CD4-positive, CD25-positive, alpha-beta regulatory T cell (primary cell): Measurements from ENCODE around the gene RPS13. TPM values are rescaled to one million over a fixed set of nuclear protein-coding genes. Genes with fewer than 3 reads are reported as not detected.
"Not testable (repeated sequence)": the region's sequence is repeated elsewhere in the genome, so short reads cannot be mapped to it uniquely, and the experiment has no call there.

Source experiments
- ATAC-seq, 2 donors: fragments of 150-1000 bp; cut with Tn5 transposase; one replicate each; pipeline ENCODE4 v1.10.0; 2021; ENCODE audit warnings: low read depth in 2 of 2, moderate number of reproducible peaks in 2 of 2, moderate library complexity in 1 of 2
- DNase-seq, 3 donors: peaks; one replicate each; pipeline versions ENCODE4 v3.0.0 to v3.0.0-alpha.2; 2012 to 2022; ENCODE audit warnings: mixed read lengths in 1 of 3
- H3K27ac ChIP-seq: one replicate; pipeline ENCODE4 v1.7.0; 2013; ENCODE audit warnings: mild to moderate bottlenecking, low read length; ENCODE audit not compliant: insufficient read depth, poor library complexity, severe bottlenecking
- H3K27me3 ChIP-seq: one replicate; pipeline ENCODE4 v1.7.0; 2013; ENCODE audit warnings: low read length; ENCODE audit not compliant: control insufficient read depth, insufficient read depth
- H3K36me3 ChIP-seq: one replicate; pipeline ENCODE4 v1.7.0; 2013; ENCODE audit warnings: mild to moderate bottlenecking, low read length, moderate library complexity; ENCODE audit not compliant: control insufficient read depth, insufficient read depth
- H3K4me1 ChIP-seq: 2 replicates; pipeline ENCODE4 v1.7.0; 2013; ENCODE audit warnings: mild to moderate bottlenecking, low read length; ENCODE audit not compliant: insufficient read depth, control insufficient read depth, poor library complexity, severe bottlenecking
- H3K4me3 ChIP-seq: one replicate; pipeline ENCODE4 v1.7.0; 2013; ENCODE audit warnings: low read depth, mild to moderate bottlenecking, low read length, moderate library complexity
- H3K9me3 ChIP-seq, 2 experiments: 1 replicate in 1 of 2; 2 replicates in 1 of 2; pipeline ENCODE4 v1.7.0; 2013; ENCODE audit warnings: low read length in 2 of 2, mild to moderate bottlenecking in 1 of 2, moderate library complexity in 1 of 2; ENCODE audit not compliant: control insufficient read depth in 2 of 2
- H3K27ac Mint-ChIP-seq, 3 donors: one replicate each; pipeline ENCODE4 v1.8.0; 2020 to 2022; ENCODE audit warnings: mild to moderate bottlenecking in 3 of 3, mixed read lengths in 3 of 3, moderate library complexity in 2 of 3
- H3K27me3 Mint-ChIP-seq: one replicate; pipeline ENCODE4 v1.8.0; 2022; ENCODE audit warnings: mild to moderate bottlenecking, mixed read lengths
- H3K36me3 Mint-ChIP-seq: one replicate; pipeline ENCODE4 v1.8.0; 2020; ENCODE audit warnings: mixed read lengths
- H3K4me1 Mint-ChIP-seq, 4 donors: one replicate each; pipeline ENCODE4 v1.8.0; 2020 to 2022; ENCODE audit warnings: mixed read lengths in 4 of 4, mild to moderate bottlenecking in 1 of 4
- H3K4me3 Mint-ChIP-seq, 4 donors: one replicate each; pipeline ENCODE4 v1.8.0; 2020 to 2022; ENCODE audit warnings: mild to moderate bottlenecking in 4 of 4, mixed read lengths in 4 of 4, moderate library complexity in 3 of 4
- H3K9me3 Mint-ChIP-seq, 7 donors: one replicate each; pipeline ENCODE4 v1.8.0; 2020 to 2022; ENCODE audit warnings: mixed read lengths in 7 of 7, mild to moderate bottlenecking in 3 of 7, moderate library complexity in 2 of 7
- polyA plus RNA-seq, 4 donors: library from polyadenylated mRNA; unstranded; fragments of 300-500 nt; fragmentation: Illumina TruSeq; gene quantifications; one replicate each; pipeline ENCODE4 v1.2.3, GENCODE V29; 2021
- total RNA-seq: library from RNA; stranded (reverse); gene quantifications from one replicate; pipeline ENCODE4 v1.2.3, GENCODE V29; 2022

The RPS13 gene
- total and polyA plus RNA-seq, 5 donors from 2014 or later: 1,120 to 2,526 (median 1,842) TPM

GRCh38 chr11:17098658-17099057 lies 21.2 kb upstream of the RPS13 start:
- Mint-ChIP-seq H3K36me3 (peaks cover 16% of the 10 kb centered on the region), H3K27ac (no peak overlapping the region), H3K4me3 (no peak overlapping the region), H3K27me3 (no peaks in the 10 kb centered on the region), H3K4me1 (peaks cover 0 to 3% (median 0%) of the 10 kb centered on the region in 4 donors), H3K9me3 (no peaks in the 10 kb centered on the region)
- peaks cover 34% of the 10 kb centered on the region for H3K36me3 ChIP-seq
- no peak overlapping the region for H3K4me3 ChIP-seq
- DNase-seq: no peak
- no peak for ATAC-seq
- no peaks in the 10 kb centered on the region for H3K4me1 ChIP-seq
- no peak overlapping the region for H3K27ac ChIP-seq
- H3K27me3 ChIP-seq: no peaks in the 10 kb centered on the region
- no peaks in the 10 kb centered on the region for H3K9me3 ChIP-seq

- no peaks in the 10 kb centered on the region for H3K4me1 ChIP-seq
- no peaks in the 10 kb centered on the region for H3K27me3 ChIP-seq
- Mint-ChIP-seq H3K9me3 (no peaks in the 10 kb centered on the region), H3K27ac (peak overlapping the region in 2 of 3 donors; percentile 15 to 45), H3K36me3 (peaks cover 16% of the 10 kb centered on the region), H3K4me1 (peaks cover 0 to 3% (median 0%) of the 10 kb centered on the region in 4 donors), H3K27me3 (no peaks in the 10 kb centered on the region), H3K4me3 (no peak overlapping the region)
- H3K4me3 ChIP-seq: no peak overlapping the region
- DNase-seq: no peak
- ATAC-seq: no peak
- peaks cover 35% of the 10 kb centered on the region for H3K36me3 ChIP-seq
- H3K27ac ChIP-seq: no peak overlapping the region
- H3K9me3 ChIP-seq: no peaks in the 10 kb centered on the region
Measured at GRCh38 chr11:17098038-17098437, 20.6 kb upstream of the RPS13 start.

GRCh38 chr11:17085976-17086375 lies 8.5 kb upstream of the RPS13 start:
- H3K9me3 Mint-ChIP-seq, H3K27me3 Mint-ChIP-seq, H3K27ac Mint-ChIP-seq, H3K27ac ChIP-seq, H3K4me1 Mint-ChIP-seq, H3K4me3 ChIP-seq, H3K27me3 ChIP-seq, ATAC-seq, DNase-seq, H3K4me1 ChIP-seq, H3K4me3 Mint-ChIP-seq, H3K9me3 ChIP-seq: not testable (repeated sequence)
- H3K36me3 Mint-ChIP-seq: peaks cover 10% of the 10 kb centered on the region
- peaks cover 26% of the 10 kb centered on the region for H3K36me3 ChIP-seq

DNA sequence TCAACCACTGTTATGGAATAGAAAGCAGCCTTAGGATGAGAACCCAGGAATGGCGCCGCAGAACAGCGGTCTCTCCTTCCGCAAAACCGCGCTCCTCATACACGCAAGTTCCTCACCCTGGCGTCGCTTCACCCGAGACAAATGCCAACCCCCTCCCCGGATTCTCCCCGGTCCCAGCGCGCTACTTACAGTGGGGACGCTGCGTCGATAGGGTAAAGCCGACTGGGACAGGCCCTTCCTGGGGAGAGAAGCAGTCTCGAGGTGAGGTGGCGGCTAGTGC lies 287 bp downstream of the RPS13 start:
- H3K36me3 Mint-ChIP-seq: peaks cover 24% of the 10 kb centered on the region
- Histone ChIP-seq H3K4me1 (peaks cover 25% of the 10 kb centered on the region), H3K4me3 (peak overlapping the region; percentile 97), H3K9me3 (no peaks in the 10 kb centered on the region), H3K27me3 (no peaks in the 10 kb centered on the region), H3K27ac (peak overlapping the region; percentile 86), H3K36me3 (peaks cover 30% of the 10 kb centered on the region)
- peak overlapping the region; percentile 95 to 99 (median 98) for H3K4me3 Mint-ChIP-seq
- DNase-seq (no peak), ATAC-seq (peak; percentile 22 to 28)
- H3K27me3 Mint-ChIP-seq: no peaks in the 10 kb centered on the region
- peaks cover 21 to 59% (median 32%) of the 10 kb centered on the region in 4 donors for H3K4me1 Mint-ChIP-seq
- H3K27ac Mint-ChIP-seq: peak overlapping the region; percentile 92 to 99 (median 98)
- H3K9me3 Mint-ChIP-seq: no peaks in the 10 kb centered on the region

DNA sequence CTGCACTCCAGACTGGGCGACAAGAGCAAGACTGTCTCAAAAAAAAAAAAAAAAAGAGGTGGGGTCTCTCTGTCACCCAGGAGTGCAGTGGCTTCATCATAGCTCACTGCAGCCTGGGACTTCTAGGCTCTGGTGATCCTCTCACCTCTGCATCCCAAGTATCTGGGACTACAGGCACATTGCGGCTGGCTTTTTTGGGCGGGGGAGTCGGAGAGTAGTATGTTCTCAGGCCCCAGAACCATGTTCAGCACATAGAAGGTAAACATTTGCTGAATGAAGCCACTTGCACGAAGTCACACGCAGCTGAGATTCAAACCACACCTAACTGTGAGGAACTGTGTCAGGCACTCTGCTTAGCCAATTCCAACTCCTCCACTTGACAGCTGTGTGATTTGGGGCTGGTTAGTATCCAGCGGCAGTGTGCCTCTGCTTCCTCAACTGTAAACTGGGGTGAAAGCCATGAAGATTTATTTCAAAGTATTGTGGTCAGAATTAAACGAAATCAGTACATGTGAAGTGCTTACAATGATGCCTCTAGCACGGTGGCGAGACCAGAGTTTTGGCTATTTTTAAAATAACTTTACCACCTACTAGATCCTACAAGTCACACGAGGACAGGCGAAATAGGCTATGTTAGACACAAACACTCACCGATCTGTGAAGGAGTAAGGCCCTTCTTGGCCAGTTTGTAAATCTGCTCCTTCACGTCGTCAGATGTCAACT lies 789 bp downstream of the RPS13 start:
- Mint-ChIP-seq H3K27me3 (no peaks in the 10 kb centered on the region), H3K36me3 (peaks cover 24% of the 10 kb centered on the region), H3K4me3 (peak overlapping the region; percentile 95 to 99 (median 98)), H3K4me1 (peaks cover 21 to 59% (median 32%) of the 10 kb centered on the region in 4 donors), H3K27ac (peak overlapping the region; percentile 92 to 99 (median 98)), H3K9me3 (no peaks in the 10 kb centered on the region)
- peaks cover 25% of the 10 kb centered on the region for H3K4me1 ChIP-seq
- peaks cover 30% of the 10 kb centered on the region for H3K36me3 ChIP-seq
- no peaks in the 10 kb centered on the region for H3K27me3 ChIP-seq
- H3K4me3 ChIP-seq: peak overlapping the region; percentile 97
- no peaks in the 10 kb centered on the region for H3K9me3 ChIP-seq
- DNase-seq: peak in 1 of 3 donors; percentile 19
- H3K27ac ChIP-seq: peak overlapping the region; percentile 86
- ATAC-seq: no peak

GRCh38 chr11:17075506-17075905 lies 2.0 kb downstream of the RPS13 start:
- H3K27me3 Mint-ChIP-seq: no peaks in the 10 kb centered on the region
- Histone ChIP-seq H3K27ac (peak overlapping the region; percentile 60), H3K36me3 (peaks cover 30% of the 10 kb centered on the region), H3K4me1 (peaks cover 25% of the 10 kb centered on the region), H3K9me3 (no peaks in the 10 kb centered on the region), H3K27me3 (no peaks in the 10 kb centered on the region), H3K4me3 (peak overlapping the region; percentile 33)
- H3K27ac Mint-ChIP-seq: peak overlapping the region; percentile 49 to 99 (median 92)
- H3K36me3 Mint-ChIP-seq: peaks cover 27% of the 10 kb centered on the region
- ATAC-seq (no peak), DNase-seq (no peak)
- H3K4me1 Mint-ChIP-seq: peaks cover 21 to 59% (median 34%) of the 10 kb centered on the region in 4 donors
- no peaks in the 10 kb centered on the region for H3K9me3 Mint-ChIP-seq
- H3K4me3 Mint-ChIP-seq: peak overlapping the region; percentile 46 to 99 (median 98)

DNA sequence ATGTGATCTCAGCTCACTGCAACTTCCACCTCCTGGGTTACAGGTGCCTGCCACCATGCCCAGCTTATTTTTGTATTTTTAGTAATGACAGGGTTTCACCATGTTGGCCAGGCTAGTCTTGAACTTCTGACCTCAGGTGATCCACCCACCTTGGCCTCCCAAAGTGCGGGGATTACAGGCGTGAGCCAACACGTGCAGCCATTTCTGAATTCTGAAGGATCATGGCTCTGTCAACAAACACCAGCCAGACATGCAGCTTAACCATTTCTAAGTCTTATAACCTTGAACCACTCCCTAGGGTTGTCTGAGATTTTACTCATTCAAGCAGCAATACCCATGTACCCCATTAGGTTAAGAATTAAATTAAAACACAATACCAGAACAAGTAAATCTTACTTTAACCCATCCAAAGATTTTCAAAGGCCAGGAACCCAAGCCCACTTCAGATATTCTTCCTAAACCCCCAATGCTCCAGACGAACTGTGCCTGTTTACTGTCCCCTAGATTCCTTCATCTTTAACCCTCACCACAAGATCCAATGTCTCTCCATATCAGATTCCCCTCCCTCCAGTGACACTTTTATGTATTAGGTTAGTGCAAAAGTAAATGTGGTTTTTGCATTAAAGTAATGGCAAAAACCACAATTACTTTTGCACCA lies 4.0 kb downstream of the RPS13 start:
- H3K4me1 ChIP-seq: peaks cover 25% of the 10 kb centered on the region
- H3K9me3 Mint-ChIP-seq: no peaks in the 10 kb centered on the region
- H3K27me3 ChIP-seq: no peaks in the 10 kb centered on the region
- ATAC-seq (no peak), DNase-seq (no peak)
- peaks cover 30% of the 10 kb centered on the region for H3K36me3 ChIP-seq
- peaks cover 21 to 50% (median 37%) of the 10 kb centered on the region in 4 donors for H3K4me1 Mint-ChIP-seq
- no peak overlapping the region for H3K27ac ChIP-seq
- peak overlapping the region in 2 of 3 donors; percentile 36 to 45 for H3K27ac Mint-ChIP-seq
- no peaks in the 10 kb centered on the region for H3K27me3 Mint-ChIP-seq
- peaks cover 27% of the 10 kb centered on the region for H3K36me3 Mint-ChIP-seq
- no peak overlapping the region for H3K4me3 ChIP-seq
- no peaks in the 10 kb centered on the region for H3K9me3 ChIP-seq
- peak overlapping the region in 2 of 4 donors; percentile 46 to 64 for H3K4me3 Mint-ChIP-seq
